ENCODE measurements around the gene MUC13.

Gene MUC13

DNA sequence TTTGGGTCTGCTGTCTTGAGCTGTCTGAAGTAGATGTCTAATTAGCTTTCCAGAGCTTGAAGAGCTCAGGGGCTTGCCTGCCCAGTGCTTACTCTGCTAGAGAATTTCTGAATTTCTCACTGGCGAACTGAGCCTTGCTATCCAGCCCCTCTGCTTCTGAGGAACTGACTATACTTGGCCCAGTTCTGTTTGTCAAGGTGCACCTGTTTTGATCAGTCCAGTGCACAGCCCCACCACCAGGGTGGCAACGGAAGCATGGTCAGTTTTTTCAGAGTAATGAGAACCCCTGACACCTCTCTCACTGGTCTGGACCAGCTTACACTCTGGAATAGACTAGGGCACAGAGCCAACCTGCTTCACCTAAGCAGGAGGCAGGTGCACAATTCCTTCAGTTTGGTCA lies 72.5 kb downstream of the MUC13 start:
- DNase-seq, result no peak

- DNase-seq, result no peak
These were observed 73.5 kb downstream of the MUC13 start for GRCh38 chr3:124861041-124861440.

GRCh38 chr3:124860599-124860998 lies 74.0 kb downstream of the MUC13 start:
- no peak for DNase-seq

DNA sequence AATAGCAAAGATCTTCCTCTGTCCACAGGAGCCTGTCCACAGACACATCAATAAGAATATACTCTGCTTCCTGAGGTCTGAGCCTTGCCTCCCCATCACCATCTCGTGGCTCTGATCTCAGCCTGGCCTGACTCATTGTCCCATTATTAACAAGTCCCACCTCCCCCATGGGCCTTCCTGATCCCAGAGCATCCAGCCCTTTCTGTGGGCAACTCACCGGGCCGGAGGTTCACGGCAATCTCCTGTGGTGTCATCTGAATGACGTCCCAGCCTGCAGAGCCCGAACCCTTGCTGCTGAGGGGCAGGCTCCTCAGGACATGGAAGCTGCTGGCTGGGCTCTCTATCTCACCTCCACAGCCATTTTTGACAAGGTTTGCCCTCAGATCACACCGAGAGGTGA lies 75.5 kb downstream of the MUC13 start:
- no peak for DNase-seq

- no peak for DNase-seq
These were observed 76.3 kb downstream of the MUC13 start for GRCh38 chr3:124858275-124858674.

GRCh38 chr3:124856677-124857076 lies 77.9 kb downstream of the MUC13 start:
- no peak for DNase-seq

All from effector CD8-positive, alpha-beta T cell (primary cell).